ENCODE results near the gene ATL1.

ATL1 gene

DNA sequence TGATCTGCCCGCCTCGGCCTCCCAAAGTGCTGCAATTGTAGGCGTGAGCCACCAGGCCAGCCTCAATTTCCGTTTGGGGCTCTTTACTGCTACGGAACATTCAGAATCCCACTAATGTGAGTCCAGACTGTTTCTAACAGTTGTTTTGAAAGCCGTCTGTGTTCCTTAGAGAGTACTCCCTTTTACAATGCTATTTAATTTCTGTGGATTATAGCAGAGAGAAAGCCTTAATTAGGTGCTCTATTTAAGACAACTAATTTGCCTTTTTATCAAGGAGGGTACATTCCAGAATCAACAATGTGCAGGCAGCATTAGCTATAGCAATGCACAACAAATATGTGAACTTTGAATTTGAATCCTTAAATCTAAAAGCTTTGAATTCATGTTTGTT lies 110.9 kb downstream of the ATL1 start (continued):
- no peak for TF ChIP-seq ZNF175 (tag by site-specific recombination; IDR thresholded peaks at IDR 0.05)
- TF ChIP-seq ZNF530 (tag by site-specific recombination; IDR thresholded peaks at IDR 0.05; ENCODE audit: low read depth), result no peak

- POLR2A ChIA-PET, result interaction anchor here (1.1 kb wide), 1 partner anchor 17 kb away, joined by 3 read pairs; no protein-coding TSS in a partner anchor
- Histone ChIP-seq H3K4me1 (ENCODE audit: control insufficient read depth, insufficient read depth, low read length) (peaks cover 7% of the 10 kb centered on the region), H3K27ac (ENCODE audit: extremely low read depth, low read depth, low read length) (no peak overlapping the region), H3K36me3 (ENCODE audit: control insufficient read depth in 2 of 2, insufficient read depth in 1 of 2, low read length in 2 of 2) (no peaks in the 10 kb centered on the region), H3K4me3 (ENCODE audit: low read depth, low read length) (no peak overlapping the region), H3K9me3 (ENCODE audit: control insufficient read depth, insufficient read depth, low read depth, low read length) (no peaks in the 10 kb centered on the region)
- CTCF ChIA-PET, result interaction anchor here (0.7 kb wide), 1 partner anchor 88 kb away, joined by 3 read pairs; no protein-coding TSS in a partner anchor
- TF ChIP-seq ZNF433 (tag by site-specific recombination; IDR thresholded peaks at IDR 0.05; ENCODE audit: low read depth) (no peak), ZNF530 (tag by site-specific recombination; IDR thresholded peaks at IDR 0.05; ENCODE audit: low read depth) (no peak), SALL2 (tag by site-specific recombination; IDR thresholded peaks at IDR 0.05; ENCODE audit: borderline replicate concordance) (no peak), ZNF510 (tag by site-specific recombination; IDR thresholded peaks at IDR 0.05; ENCODE audit: insufficient replicate concordance) (no peak)
- TF ChIP-seq, protein P1, sequence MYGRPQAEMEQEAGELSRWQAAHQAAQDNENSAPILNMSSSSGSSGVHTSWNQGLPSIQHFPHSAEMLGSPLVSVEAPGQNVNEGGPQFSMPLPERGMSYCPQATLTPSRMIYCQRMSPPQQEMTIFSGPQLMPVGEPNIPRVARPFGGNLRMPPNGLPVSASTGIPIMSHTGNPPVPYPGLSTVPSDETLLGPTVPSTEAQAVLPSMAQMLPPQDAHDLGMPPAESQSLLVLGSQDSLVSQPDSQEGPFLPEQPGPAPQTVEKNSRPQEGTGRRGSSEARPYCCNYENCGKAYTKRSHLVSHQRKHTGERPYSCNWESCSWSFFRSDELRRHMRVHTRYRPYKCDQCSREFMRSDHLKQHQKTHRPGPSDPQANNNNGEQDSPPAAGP (tag by site-specific recombination; IDR thresholded peaks at IDR 0.05), result no peak
Observed at GRCh38 chr14:50675597-50675996, 115.7 kb downstream of the ATL1 start.

- Histone ChIP-seq H3K9me3 (ENCODE audit: control insufficient read depth, insufficient read depth, low read depth, low read length) (no peaks in the 10 kb centered on the region), H3K4me3 (ENCODE audit: low read depth, low read length) (no peak overlapping the region), H3K36me3 (ENCODE audit: control insufficient read depth in 2 of 2, insufficient read depth in 1 of 2, low read length in 2 of 2) (no peaks in the 10 kb centered on the region), H3K27ac (ENCODE audit: extremely low read depth, low read depth, low read length) (no peak overlapping the region), H3K4me1 (ENCODE audit: control insufficient read depth, insufficient read depth, low read length) (peaks cover 7% of the 10 kb centered on the region)
- CTCF ChIA-PET, result interaction anchor here (0.6 to 1.1 kb wide), 3 partner anchors 98 to 207 kb away, joined by 3 to 4 read pairs (median 3); no protein-coding TSS in a partner anchor
- POLR2A ChIA-PET, result interaction anchor here (2.0 kb wide), 1 partner anchor 9 kb away, joined by 11 read pairs; the partner anchor contains the start of gene SAV1
- no peak for TF ChIP-seq ZNF777 (tag by site-specific recombination; IDR thresholded peaks at IDR 0.05; ENCODE audit: borderline replicate concordance)
- TF ChIP-seq ZNF366 (tag by site-specific recombination; conservative IDR thresholded peaks at IDR 0.05), result no peak
- TF ChIP-seq ZNF664 (tag by site-specific recombination; IDR thresholded peaks at IDR 0.05), result no peak
- TF ChIP-seq ZNF48 (tag by site-specific recombination; IDR thresholded peaks at IDR 0.05), result no peak
- TF ChIP-seq ZNF658 (tag by site-specific recombination; IDR thresholded peaks at IDR 0.05), result no peak
- TF ChIP-seq, protein P2, sequence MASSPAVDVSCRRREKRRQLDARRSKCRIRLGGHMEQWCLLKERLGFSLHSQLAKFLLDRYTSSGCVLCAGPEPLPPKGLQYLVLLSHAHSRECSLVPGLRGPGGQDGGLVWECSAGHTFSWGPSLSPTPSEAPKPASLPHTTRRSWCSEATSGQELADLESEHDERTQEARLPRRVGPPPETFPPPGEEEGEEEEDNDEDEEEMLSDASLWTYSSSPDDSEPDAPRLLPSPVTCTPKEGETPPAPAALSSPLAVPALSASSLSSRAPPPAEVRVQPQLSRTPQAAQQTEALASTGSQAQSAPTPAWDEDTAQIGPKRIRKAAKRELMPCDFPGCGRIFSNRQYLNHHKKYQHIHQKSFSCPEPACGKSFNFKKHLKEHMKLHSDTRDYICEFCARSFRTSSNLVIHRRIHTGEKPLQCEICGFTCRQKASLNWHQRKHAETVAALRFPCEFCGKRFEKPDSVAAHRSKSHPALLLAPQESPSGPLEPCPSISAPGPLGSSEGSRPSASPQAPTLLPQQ (tag by site-specific recombination; IDR thresholded peaks at IDR 0.05), result no peak
- TF ChIP-seq ZNF341 (tag by site-specific recombination; IDR thresholded peaks at IDR 0.05; ENCODE audit: low read depth), result no peak
- no peak for TF ChIP-seq ZNF548 (tag by site-specific recombination; IDR thresholded peaks at IDR 0.05)
- TF ChIP-seq ZNF2 (tag by site-specific recombination; IDR thresholded peaks at IDR 0.05), result no peak
Observed at GRCh38 chr14:50676814-50677516, 117.0 kb downstream of the ATL1 start.

DNA sequence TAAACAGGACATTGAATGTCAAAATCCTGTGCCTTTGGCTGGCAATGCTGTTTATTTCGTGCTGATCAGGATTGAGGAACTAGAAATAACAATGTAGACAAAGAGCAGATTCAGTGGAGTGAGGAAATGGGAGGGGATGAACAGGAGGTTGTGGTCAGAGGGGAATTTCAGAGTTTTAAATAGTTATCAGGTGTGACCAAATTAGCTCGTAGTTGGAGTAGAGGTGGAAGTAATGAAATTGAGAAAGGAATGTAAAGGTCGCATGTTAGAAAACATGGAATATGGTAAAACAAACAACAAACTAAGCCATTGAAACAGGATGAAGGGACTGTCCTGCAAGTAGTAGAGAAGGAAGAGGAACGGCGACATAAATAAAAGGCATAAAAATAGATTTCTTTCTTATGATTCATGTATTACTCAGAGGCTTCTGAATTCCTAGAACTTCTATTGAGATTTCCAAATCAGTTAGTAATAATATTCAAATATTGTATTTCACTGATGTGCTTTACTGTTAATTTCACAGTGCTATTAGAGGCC lies 117.7 kb downstream of the ATL1 start:
- CTCF ChIA-PET, result interaction anchor here (0.7 to 1.1 kb wide), 3 partner anchors 15 to 99 kb away, joined by 3 read pairs; no protein-coding TSS in a partner anchor
- no peak for TF ChIP-seq ZFP37 (tag by site-specific recombination; IDR thresholded peaks at IDR 0.05)
- no peak for TF ChIP-seq TSHZ1 (tag by site-specific recombination; IDR thresholded peaks at IDR 0.05; ENCODE audit: borderline replicate concordance)
- TF ChIP-seq ZNF37A (tag by site-specific recombination; IDR thresholded peaks at IDR 0.05), result no peak
- Histone ChIP-seq H3K36me3 (ENCODE audit: control insufficient read depth in 2 of 2, insufficient read depth in 1 of 2, low read length in 2 of 2) (no peaks in the 10 kb centered on the region), H3K9me3 (ENCODE audit: control insufficient read depth, insufficient read depth, low read depth, low read length) (no peaks in the 10 kb centered on the region), H3K27ac (ENCODE audit: extremely low read depth, low read depth, low read length) (no peak overlapping the region), H3K4me1 (ENCODE audit: control insufficient read depth, insufficient read depth, low read length) (peaks cover 7% of the 10 kb centered on the region), H3K4me3 (ENCODE audit: low read depth, low read length) (no peak overlapping the region)
- POLR2A ChIA-PET, result interaction anchor here (2.0 kb wide), 1 partner anchor 9 kb away, joined by 11 read pairs; the partner anchor contains the start of gene SAV1

All from HEK293 (cell line).